HPDE6-E6E7 (cell line): ENCODE data around the gene SLC16A8.

Source experiments
- DNase-seq: peaks from one replicate; pipeline ENCODE4 v3.0.0; 2011; ENCODE audit warnings: missing footprints; ENCODE audit errors: extremely low spot score

Gene SLC16A8

GRCh38 chr22:38072322-38073149 lies 11.4 kb downstream of the SLC16A8 start:
- no peak for DNase-seq

- DNase-seq = no peak
Observed at GRCh38 chr22:38071421-38072321, 12.3 kb downstream of the SLC16A8 start.

GRCh38 chr22:38070250-38070921 lies 13.6 kb downstream of the SLC16A8 start:
- no peak for DNase-seq

GRCh38 chr22:38069372-38070249 lies 14.4 kb downstream of the SLC16A8 start:
- no peak for DNase-seq

GRCh38 chr22:38068641-38069371 lies 15.2 kb downstream of the SLC16A8 start:
- no peak for DNase-seq

- no peak for DNase-seq
Observed at GRCh38 chr22:38067761-38068360, 16.1 kb downstream of the SLC16A8 start.

GRCh38 chr22:38067028-38067415 lies 17.0 kb downstream of the SLC16A8 start:
- no peak for DNase-seq

GRCh38 chr22:38066381-38067027 lies 17.5 kb downstream of the SLC16A8 start:
- DNase-seq = no peak

- no peak for DNase-seq
Observed at GRCh38 chr22:38065539-38065938, 18.4 kb downstream of the SLC16A8 start.

GRCh38 chr22:38062791-38063190 lies 21.2 kb downstream of the SLC16A8 start:
- DNase-seq = no peak

- peak; percentile 93 for DNase-seq
Observed at GRCh38 chr22:38056969-38057891, 26.8 kb downstream of the SLC16A8 start, which contains the start of gene PICK1. Gene PICK1 (plus strand): TSS chr22:38057404. CDS start chr22:38057810, 406 bp downstream.

GRCh38 chr22:38051900-38052862 lies 31.8 kb downstream of the SLC16A8 start:
- peak; percentile 67 for DNase-seq

- no peak for DNase-seq
Observed at GRCh38 chr22:38051261-38051660, 32.7 kb downstream of the SLC16A8 start.

GRCh38 chr22:38050720-38051119 lies 33.3 kb downstream of the SLC16A8 start:
- no peak for DNase-seq

- no peak for DNase-seq
Observed at GRCh38 chr22:38049812-38050619, 34.0 kb downstream of the SLC16A8 start.

GRCh38 chr22:38046070-38046748 lies 37.8 kb downstream of the SLC16A8 start:
- DNase-seq = no peak
